ENCODE measurements around the gene LCN1.
"Not testable (repeated sequence)": the region's sequence is repeated elsewhere in the genome, so short reads cannot be mapped to it uniquely, and the experiment has no call there.

The LCN1 gene

GRCh38 chr9:135505406-135506187, 15.6 kb upstream of the LCN1 start:
- no peak for DNase-seq

DNA sequence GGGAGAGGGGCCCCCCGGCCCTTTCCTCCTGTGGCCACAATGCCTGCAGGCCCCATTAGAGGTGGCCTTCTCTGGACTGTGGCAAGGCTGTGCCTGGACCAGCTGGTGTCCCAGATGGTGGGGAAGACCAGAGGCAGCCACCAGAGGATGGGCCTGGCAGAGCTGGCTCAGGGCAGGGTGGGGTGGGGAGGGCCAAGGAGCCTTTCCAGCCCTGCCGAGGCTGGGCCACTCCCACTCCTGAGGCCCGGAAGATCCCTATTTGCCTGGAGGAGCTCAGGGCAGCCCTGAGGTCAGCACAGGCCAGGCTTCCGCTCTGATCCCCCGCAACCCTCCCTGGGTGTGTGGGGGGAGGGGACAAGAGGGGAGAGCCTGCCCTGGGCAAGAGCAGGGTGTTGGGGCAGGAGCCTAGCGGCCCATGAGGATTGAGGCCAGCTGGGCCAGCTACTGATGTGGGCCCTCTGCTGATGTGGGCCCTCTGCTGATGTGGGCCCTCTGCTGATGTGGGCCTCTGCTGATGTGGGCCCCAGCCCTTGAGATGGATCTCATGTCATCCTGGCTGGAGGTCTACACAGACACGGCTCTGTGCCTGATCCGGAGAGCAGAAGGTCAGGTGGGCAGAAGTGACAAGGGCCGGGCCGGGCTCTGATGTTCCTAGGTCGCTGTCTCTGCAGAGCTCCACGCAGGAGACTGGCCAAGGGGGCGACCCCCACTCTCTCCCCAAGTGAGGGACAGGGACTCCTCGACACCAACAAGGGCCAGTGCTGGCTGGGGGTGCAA, 14.7 kb upstream of the LCN1 start:
- no peak for DNase-seq

DNA sequence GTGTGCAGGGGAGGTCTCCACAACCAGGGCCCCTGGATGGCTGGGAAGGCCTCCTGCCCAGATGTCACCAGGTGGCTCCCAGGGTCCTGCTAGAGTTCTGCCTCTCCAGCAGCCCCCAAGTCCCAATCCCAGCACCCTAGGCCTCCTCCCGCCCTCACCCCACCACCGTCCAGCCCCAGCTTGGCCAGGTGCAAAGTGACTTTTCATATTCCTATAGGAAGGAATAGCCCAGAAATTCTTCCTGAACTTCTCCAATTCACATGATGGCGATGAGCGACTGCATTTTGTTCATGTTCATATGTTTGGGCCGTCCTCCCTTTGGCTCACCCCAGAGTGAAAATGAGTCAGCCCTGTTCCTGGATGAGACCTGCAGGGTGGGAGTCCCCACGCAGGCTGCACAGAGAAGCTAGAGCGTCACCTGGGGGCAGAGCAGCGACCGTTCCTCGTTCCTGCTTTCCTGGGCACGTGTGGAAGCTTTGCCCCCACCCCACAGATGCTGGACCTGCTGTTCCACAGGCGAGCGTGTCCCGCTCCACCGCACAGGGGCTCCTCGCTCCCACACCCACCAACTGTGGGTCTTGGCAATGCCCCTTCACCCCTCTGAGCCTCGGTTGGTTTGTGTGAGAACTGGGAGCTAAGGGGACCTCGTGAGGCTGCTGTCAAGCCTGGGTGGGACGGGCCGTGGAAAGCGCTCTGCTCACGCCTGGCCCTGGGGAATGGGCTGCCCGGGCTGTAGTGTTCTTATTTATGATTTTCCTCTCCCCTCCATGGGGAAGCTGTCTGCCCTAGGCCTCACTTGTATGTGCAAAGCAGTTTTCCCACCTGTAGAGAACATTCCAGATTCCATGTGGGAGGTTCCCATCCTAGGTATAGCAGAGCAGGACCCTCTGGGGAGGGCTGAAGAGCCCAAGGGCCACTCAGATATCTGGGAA, 13.9 kb upstream of the LCN1 start:
- DNase-seq = no peak

GRCh38 chr9:135508211-135508820, 12.9 kb upstream of the LCN1 start:
- DNase-seq = peak in 1 of 2 donors; percentile 5

- DNase-seq = no peak
These were observed 11.8 kb upstream of the LCN1 start for GRCh38 chr9:135509458-135509857.

DNA sequence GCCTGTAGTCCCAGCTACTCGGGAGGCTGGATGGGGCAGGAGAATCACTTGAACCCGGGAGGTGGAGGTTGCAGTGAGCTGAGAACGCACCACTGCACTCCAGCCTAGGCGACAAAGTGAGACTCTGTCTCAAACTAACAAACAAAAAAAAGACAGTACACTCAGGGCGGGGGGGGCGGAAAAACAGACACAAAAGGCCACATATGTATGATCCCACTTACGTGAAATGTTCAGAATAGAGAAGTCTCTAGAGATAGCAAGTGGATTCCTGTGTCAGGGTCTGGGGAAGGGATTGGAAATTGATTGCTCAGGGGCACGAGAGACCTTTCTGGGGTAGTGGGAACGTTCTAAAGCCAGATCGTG, 9.0 kb upstream of the LCN1 start:
- no peak for DNase-seq

- DNase-seq = peak in 1 of 2 donors; percentile 5
These were observed 8.3 kb upstream of the LCN1 start for GRCh38 chr9:135512904-135513303.

DNA sequence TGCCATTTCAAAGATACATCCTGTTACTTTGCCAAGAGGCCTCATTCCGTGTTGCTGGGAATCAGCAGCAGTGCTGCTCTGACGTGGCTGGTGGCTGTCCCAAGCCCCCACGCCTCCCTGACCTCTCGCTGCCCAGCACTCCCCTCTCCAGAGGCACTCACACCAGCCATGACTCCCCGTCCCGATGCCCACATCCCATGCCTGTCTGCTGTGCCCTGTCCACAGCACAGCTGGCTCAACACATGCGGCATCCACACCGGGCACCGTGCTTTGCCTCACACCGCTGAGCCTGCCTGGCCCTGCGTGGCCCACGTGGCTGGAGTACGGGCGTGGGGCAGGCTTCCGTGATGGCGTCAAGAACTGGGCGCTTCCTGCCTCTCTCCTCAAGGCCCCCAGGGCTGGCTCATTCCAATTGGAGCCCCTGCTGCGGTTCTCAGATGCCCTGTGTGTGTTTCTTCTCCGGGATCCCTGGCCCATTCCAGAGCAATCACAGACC, 7.8 kb upstream of the LCN1 start:
- no peak for DNase-seq

DNA sequence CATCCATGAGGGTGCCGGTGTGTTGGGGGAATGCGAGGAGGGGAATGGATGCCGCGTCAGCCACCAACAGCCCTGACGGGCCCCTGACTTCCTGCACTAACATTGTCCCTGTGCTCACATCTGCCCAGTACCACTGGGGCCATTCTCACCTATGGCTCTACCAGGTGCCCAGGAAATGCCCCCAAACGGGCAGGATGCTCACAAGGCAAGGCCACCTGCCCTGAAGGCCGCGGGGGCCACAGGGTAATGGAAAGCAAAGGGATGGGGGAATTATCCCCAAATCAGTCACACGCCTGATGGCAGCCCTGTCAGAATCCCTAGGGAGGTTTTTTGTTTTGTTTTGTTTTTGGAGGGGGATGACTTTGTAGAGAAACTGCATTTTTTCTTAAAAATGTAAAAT, 7.3 kb upstream of the LCN1 start:
- not testable (repeated sequence) for DNase-seq

DNA sequence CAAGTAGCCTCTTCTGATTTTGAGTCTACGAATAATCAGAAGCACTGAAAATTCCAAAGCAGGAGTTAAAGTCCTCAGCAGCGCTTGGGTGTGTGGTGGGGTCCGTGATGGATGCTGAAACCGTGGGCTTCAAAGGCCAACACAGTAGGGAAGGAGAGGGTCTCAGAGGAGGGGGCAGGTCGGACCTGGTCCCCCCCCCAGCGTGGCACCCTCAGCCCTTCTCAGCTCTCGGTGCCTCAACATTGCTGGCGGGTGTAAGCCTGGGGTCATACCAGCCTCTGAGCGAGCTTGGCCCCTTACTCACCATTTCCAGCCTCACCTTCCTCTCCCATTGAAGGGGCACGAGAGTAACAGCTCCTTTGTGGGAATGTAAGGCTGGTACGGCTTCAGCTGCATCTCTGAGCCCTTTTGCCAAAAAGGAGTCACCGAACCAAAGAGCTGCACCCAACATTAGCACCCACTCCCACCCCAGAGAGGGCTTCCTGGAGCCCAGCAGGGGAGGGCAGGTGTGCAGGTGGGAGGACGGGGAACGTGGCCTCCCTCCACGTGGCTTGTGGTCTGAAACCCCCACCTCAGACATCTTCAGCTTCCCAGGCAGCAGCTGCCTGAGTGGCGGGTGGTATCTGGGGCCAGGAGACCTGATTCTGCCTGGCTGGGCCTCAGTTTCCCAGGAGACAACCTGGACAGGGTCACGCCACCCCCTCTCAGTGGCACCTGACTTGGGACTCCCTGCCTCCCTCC, 6.7 kb upstream of the LCN1 start:
- DNase-seq = peak in 1 of 2 donors; percentile 5

DNA sequence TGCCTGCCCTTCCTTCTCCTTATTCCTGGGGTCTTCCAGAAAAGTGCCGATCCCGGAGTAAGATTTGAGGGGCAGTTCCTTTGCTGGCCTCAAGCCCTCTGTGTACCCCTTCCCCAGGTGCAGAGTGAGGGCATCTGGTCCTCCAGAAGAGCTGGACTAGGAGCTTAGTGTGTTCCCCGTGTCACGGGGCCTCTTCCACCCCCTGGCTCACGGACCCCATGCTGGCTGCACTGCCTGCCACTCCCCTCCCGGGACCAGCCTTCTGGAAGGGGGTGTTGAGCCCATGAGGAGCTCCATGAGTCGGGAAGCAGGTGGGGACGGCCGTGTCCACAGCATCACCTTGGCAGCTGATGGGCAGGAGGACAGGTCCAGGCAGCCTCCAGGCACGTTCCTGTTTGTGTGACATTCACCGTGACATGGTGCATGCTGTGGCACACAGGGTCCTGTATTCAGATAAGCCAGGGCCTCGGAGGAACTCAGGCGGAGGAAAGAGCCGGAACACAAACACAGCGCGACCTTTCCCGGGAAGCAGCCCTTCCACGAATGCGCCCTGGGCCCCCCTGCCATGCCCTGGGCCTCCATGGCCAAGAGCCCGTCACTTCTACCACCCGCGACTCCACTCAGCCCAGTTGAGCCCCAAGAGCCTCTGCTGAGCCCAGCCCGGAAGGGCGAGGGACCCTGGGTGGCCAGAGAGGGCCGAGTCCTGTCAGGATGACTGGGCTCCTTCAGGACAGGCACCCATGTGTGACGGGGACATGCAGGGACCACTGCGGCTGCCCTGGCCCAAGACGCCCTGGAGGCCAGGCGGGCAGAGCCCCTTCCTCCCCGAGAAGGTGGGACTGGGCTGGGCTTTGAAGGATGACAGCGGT, 5.9 kb upstream of the LCN1 start:
- peak in 1 of 2 donors; percentile 10 for DNase-seq

GRCh38 chr9:135516132-135516860, 4.9 kb upstream of the LCN1 start:
- DNase-seq = no peak

- no peak for DNase-seq
These were observed 3.8 kb upstream of the LCN1 start for GRCh38 chr9:135517407-135517822.

GRCh38 chr9:135519179-135519971, 1.9 kb upstream of the LCN1 start:
- no peak for DNase-seq

GRCh38 chr9:135521608-135522095, 412 bp downstream of the LCN1 start:
- DNase-seq = no peak

GRCh38 chr9:135522137-135522877, 1.1 kb downstream of the LCN1 start:
- DNase-seq = no peak

DNA sequence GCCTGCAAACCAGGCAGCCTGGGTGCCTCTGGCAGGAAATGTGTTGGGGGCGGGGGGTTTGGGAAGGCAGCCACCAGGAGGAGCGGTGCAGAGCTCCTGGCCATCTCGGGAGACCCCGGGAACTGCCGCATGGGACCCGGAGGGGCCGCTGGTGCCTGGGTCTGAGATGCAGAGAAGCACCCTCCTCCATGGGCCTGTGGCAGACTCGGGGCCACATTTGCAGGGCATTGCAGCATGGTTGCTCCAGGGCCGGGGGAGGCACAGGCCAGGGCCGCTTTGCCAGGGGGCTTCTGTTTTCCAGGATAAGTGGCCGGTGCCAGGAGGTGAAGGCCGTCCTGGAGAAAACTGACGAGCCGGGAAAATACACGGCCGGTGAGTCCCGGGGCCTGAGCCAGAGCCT, 1.7 kb downstream of the LCN1 start:
- no peak for DNase-seq

DNA sequence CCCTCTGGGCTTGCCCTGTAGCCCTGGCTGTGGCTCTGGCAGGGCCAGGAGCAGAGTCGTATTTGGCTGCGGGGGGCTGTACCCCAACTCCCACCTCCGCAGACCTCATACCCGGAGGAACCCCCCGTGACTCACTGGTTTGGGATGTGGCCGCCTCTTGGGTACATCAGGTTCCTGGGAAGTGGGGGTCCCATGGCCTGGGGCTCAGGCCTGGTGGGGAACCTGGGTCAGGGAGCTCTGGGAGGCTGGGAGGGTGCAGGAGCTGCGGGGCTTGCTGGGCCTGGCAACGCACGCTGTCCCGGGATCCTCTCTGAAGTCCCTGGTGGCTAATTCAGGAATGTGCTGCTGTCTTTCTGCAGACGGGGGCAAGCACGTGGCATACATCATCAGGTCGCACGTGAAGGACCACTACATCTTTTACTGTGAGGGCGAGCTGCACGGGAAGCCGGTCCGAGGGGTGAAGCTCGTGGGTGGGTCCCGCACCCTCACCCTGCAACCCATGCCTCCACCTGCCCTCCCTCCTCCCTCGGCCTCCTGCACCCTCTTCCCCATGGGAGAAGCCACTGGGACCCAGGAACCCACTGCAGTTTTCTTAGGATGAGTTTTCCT, 2.4 kb downstream of the LCN1 start:
- no peak for DNase-seq
